ENCODE results near the gene TTPAL.

DNA sequence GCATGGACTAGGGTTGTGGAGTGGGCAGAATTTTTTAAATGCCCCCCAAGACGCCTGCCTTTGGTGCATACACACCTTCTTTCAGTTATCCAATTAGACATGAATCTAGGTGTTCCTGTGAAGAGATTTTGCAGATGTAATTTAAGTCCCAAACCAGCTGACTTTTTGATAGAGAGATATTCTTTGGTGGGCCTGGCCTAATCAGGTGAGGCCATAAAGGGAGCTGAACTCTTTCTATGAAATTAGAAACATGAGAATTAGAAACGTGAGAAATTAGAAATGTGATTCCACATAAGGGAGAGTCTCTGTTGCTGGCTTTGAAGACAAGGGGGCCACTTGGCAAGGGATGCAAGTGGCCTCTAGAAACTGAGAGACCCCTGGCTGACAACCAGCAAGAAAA lies 36.4 kb upstream of the TTPAL start:
- TF ChIP-seq, protein P1, sequence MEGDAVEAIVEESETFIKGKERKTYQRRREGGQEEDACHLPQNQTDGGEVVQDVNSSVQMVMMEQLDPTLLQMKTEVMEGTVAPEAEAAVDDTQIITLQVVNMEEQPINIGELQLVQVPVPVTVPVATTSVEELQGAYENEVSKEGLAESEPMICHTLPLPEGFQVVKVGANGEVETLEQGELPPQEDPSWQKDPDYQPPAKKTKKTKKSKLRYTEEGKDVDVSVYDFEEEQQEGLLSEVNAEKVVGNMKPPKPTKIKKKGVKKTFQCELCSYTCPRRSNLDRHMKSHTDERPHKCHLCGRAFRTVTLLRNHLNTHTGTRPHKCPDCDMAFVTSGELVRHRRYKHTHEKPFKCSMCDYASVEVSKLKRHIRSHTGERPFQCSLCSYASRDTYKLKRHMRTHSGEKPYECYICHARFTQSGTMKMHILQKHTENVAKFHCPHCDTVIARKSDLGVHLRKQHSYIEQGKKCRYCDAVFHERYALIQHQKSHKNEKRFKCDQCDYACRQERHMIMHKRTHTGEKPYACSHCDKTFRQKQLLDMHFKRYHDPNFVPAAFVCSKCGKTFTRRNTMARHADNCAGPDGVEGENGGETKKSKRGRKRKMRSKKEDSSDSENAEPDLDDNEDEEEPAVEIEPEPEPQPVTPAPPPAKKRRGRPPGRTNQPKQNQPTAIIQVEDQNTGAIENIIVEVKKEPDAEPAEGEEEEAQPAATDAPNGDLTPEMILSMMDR (conservative IDR thresholded peaks at IDR 0.05; ENCODE audit: low read depth, low read length): no peak
- TF ChIP-seq EZH2 (IDR thresholded peaks at IDR 0.05; ENCODE audit: low read length, unreplicated experiment) (no peak), EZH2phosphoT487 (IDR thresholded peaks at IDR 0.05; ENCODE audit: borderline replicate concordance, low read length) (no peak)
